ENCODE results near the gene OR52L1. TPM values are rescaled to one million over a fixed set of nuclear protein-coding genes. Genes with fewer than 3 reads are reported as not detected.
A peak's percentile ranks its signal among the peaks of the same experiment; 100 is the strongest.

Gene OR52L1
- total RNA-seq, 1 experiment from 2014 or later, result not detected

GRCh38 chr11:5940748-5941147, 46.0 kb downstream of the OR52L1 start:
- DNase-seq (ENCODE audit: low spot score), result no peak

GRCh38 chr11:5938603-5938965, 48.2 kb downstream of the OR52L1 start:
- no peak for DNase-seq (ENCODE audit: low spot score)

- no peak for DNase-seq (ENCODE audit: low spot score)
Measured at GRCh38 chr11:5937868-5938602, 48.8 kb downstream of the OR52L1 start.

Small RNA genes within 50 kb of the gene (small RNA-seq; reads per million reads assigned to genes)
- gene RNA5SP329, result 1.6 reads per million, percentile 58 among the genes with 10 or more reads in this experiment

Other genes with a start within 250 kb of the OR52L1 start
- gene OR52N4, start 232.7 kb downstream of the OR52L1 start, total RNA-seq (2014; rRNA removed; shearing (Covaris generic)), result not detected in 2 replicates
- gene OR52N5, start 203.6 kb downstream of the OR52L1 start, total RNA-seq (2014; rRNA removed; shearing (Covaris generic)), result not detected in 2 replicates
- not detected in 2 replicates for gene OR52N1, start 195.7 kb downstream of the OR52L1 start, total RNA-seq (2014; rRNA removed; shearing (Covaris generic))
- not detected in 2 replicates for gene OR52N2, start 178.1 kb downstream of the OR52L1 start, total RNA-seq (2014; rRNA removed; shearing (Covaris generic))
- gene OR52E6, start 145.1 kb downstream of the OR52L1 start, total RNA-seq (2014; rRNA removed; shearing (Covaris generic)), result not detected in 2 replicates
- not detected in 2 replicates for gene OR52E8, start 129.3 kb downstream of the OR52L1 start, total RNA-seq (2014; rRNA removed; shearing (Covaris generic))
- gene OR52E4, start 106.4 kb downstream of the OR52L1 start, total RNA-seq (2014; rRNA removed; shearing (Covaris generic)), result not detected in 2 replicates
- not detected in 2 replicates for gene OR52E5, start 93.8 kb downstream of the OR52L1 start, total RNA-seq (2014; rRNA removed; shearing (Covaris generic))
- not detected in 2 replicates for gene OR56A3, start 44.7 kb downstream of the OR52L1 start, total RNA-seq (2014; rRNA removed; shearing (Covaris generic))
- not detected in 2 replicates for gene OR56A5, start 18.5 kb downstream of the OR52L1 start, total RNA-seq (2014; rRNA removed; shearing (Covaris generic))
- not detected in 2 replicates for gene OR56A4, start 20.0 kb upstream of the OR52L1 start, total RNA-seq (2014; rRNA removed; shearing (Covaris generic))
- gene OR56A1, start 43.8 kb upstream of the OR52L1 start, total RNA-seq (2014; rRNA removed; shearing (Covaris generic)), result not detected in 2 replicates
- not detected in 2 replicates for gene OR56B4, start 120.7 kb upstream of the OR52L1 start, total RNA-seq (2014; rRNA removed; shearing (Covaris generic))
- gene OR52B2, start 183.3 kb upstream of the OR52L1 start, total RNA-seq (2014; rRNA removed; shearing (Covaris generic)), result 0.42 TPM in 1 of 2 replicates, not detected in the other
- not detected in 2 replicates for gene OR52W1, start 212.2 kb upstream of the OR52L1 start, total RNA-seq (2014; rRNA removed; shearing (Covaris generic))
- gene C11orf42, start 218.6 kb upstream of the OR52L1 start, total RNA-seq (2014; rRNA removed; shearing (Covaris generic)), result not detected in 2 replicates
- 98.4 and 136 TPM in 2 replicates for gene FHIP1B, start 247.7 kb upstream of the OR52L1 start, total RNA-seq (2014; rRNA removed; shearing (Covaris generic))